IPS-NIHi7 (cell line): ENCODE results near the gene SENP7.
"Not testable (repeated sequence)": the region's sequence is repeated elsewhere in the genome, so short reads cannot be mapped to it uniquely, and the experiment has no call there.

ENCODE experiments used
- DNase-seq: peaks from one replicate; pipeline ENCODE4 v3.0.0; 2012; ENCODE audit warnings: mixed read lengths; ENCODE audit errors: extremely low spot score

The SENP7 gene, protein sequence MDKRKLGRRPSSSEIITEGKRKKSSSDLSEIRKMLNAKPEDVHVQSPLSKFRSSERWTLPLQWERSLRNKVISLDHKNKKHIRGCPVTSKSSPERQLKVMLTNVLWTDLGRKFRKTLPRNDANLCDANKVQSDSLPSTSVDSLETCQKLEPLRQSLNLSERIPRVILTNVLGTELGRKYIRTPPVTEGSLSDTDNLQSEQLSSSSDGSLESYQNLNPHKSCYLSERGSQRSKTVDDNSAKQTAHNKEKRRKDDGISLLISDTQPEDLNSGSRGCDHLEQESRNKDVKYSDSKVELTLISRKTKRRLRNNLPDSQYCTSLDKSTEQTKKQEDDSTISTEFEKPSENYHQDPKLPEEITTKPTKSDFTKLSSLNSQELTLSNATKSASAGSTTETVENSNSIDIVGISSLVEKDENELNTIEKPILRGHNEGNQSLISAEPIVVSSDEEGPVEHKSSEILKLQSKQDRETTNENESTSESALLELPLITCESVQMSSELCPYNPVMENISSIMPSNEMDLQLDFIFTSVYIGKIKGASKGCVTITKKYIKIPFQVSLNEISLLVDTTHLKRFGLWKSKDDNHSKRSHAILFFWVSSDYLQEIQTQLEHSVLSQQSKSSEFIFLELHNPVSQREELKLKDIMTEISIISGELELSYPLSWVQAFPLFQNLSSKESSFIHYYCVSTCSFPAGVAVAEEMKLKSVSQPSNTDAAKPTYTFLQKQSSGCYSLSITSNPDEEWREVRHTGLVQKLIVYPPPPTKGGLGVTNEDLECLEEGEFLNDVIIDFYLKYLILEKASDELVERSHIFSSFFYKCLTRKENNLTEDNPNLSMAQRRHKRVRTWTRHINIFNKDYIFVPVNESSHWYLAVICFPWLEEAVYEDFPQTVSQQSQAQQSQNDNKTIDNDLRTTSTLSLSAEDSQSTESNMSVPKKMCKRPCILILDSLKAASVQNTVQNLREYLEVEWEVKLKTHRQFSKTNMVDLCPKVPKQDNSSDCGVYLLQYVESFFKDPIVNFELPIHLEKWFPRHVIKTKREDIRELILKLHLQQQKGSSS

DNA sequence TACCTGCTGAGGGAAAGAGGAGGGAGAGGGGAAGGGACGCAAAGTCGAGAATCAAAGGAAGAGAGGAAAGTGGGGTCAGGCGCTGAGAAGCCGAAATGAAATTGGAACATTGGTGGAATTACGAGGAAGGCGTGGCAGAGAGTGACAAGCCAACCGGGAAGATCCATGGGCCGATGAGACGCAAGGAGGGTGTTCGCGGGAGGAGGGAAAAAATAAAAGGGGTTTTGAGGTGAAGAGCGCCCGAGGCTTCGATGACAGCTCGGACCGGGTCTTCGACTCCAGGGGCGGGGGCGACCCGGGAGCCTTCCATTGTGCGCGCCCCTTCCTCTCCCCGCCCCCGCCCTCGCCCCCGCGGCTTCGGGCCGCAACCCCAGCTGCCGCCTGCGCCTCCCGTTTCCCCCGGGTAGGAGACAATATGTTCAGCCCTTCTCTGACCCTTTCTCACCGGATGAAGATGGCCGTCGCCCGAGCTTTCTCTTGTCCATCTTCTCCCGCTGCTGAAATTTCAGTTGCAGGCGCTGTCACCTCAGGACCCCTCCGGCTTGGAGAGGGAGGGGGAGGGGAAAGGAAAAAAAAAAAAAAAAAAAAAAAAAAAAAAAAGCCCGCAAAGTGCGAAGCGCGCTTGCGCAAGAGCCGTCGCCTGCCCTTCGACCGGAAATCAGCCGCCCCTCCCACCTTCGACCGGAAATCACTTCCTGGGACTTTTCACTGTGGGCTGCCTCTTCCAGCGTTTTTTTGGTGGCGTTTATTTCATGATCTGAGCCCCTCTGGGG is at the start of gene SENP7:
Gene SENP7 (minus strand): TSS at position 567 of the 773 bp plus-strand sequence. CDS start 82 bp downstream, at position 485.
- peak; percentile 93 for DNase-seq

DNA sequence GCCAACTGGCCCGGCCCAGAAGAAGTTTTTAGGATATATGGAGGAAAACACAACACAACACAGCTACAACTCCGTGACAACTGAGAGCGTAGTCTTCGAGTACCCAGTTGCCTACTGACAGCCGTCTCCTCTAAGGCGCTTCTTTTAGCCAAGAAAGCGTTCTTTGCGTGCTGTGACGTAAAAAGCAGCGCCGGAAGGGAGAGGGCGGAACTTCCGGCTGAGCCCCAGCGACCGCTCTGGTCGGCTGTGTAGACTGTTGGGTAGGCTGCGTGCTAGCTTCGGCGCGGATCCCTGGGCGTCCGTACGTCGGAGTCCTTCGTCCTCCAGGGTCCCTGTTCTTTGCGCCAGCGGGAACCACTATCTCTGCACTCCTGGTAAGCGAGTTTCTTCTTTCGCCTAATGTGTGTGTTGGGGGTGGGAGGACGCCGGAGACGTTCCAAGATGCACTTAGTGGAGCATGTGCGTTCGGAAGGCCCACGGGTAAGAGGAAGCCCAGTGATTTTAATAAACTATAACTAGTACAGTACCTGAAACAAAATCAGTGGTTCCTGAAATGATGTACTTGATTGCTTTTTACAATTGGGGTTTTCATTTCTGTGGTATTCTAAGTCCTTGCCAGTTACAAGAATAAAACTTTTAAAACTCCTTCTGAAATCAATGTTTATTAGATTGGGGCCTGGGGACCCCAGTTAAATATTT is 48.8 kb upstream of the SENP7 start, which contains the start of gene TRMT10C:
Gene TRMT10C (plus strand): TSS at position 239 of the 699 bp plus-strand sequence. CDS start 2,914 bp downstream, outside the sequence.
- DNase-seq: peak; percentile 93

DNA sequence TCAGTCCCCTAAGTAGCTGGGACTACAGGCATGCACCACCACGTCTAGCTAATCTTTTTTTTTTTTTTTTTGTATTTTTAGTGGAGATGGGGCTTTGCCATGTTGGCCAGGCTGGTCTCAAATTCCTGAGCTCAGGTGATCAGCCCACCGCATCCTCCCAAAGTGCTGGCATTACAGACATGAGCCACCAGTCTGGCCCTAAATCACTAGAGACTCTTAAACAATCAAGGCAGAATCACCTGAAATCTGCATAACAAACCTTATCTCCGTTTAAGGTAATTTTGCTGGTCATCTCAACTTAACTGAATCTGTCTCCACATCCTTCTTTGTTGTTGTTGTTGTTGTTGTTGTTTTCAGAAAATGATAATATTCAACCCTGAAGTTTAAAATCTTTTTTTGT is 43.1 kb upstream of the SENP7 start:
- DNase-seq: no peak

DNA sequence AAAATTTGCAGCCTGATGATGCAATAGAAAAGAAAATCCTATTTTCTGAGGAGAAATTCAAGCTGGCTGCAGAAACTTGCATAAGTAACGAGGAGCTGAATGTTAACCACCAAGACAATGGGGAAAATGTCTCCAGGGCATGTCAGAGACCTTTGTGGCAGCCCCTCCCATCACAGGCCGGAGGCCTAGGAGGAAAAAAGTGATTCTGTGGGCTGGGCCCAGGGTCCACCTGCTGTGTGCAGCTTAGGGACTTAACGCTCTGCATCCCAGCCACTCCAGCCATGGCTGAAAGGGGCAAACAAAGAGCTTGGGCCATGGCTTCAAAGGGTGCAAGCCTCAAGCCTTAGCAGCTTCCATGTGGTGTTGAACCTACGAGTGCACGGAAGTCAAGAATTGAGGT is 40.4 kb upstream of the SENP7 start:
- DNase-seq: not testable (repeated sequence)

DNA sequence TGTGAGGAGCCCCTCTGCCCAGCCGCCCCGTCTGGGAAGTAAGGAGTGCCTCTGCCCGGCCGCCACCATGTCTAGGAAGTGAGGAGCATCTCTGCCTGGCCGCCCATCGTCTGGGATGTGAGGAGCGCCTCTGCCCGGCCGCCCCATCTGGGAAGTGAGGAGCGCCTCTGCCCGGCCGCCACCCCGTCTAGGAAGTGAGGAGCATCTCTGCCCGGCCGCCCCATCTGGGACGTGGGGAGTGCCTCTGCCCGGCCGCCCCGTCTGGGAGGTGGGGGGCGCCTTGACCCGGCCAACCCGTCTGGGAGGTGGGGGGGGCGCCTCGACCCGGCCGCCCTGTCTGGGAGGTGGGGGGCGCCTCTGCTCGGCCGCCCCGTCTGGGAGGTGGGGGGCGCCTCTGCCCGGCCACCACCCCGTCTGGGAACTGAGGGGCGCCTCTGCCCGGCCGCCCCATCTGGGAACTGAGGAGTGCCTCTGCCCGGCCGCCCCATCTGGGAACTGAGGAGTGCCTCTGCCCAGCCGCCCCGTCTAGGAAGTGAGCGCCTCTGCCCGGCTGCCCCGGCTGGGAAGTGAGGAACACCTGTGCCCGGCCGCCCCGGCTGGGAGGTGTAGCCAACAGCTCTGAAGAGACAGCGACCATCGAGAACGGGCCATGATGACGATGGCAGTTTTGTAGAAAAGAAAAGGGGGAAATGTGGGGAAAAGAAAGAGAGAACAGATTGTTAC is 38.5 kb upstream of the SENP7 start:
- DNase-seq: not testable (repeated sequence)

DNA sequence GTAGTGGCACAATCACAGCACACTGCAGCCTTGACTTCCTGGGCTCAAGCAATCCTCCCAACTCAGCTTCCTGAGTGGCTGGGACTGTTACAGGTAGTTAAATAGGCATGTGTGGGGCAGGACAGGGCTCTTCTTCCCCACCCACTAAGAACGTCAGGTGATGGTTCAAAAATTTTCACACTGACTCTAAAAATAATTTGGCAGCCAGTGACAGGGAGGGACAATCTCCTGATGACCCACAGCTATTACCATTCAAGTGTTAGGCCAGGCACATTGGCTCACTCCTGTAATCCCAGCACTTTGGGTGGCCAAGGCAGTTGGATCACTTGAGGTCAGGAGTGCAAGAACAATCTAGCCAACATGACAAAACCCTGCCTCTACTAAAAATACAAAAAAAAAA is 36.5 kb upstream of the SENP7 start:
- DNase-seq: no peak

DNA sequence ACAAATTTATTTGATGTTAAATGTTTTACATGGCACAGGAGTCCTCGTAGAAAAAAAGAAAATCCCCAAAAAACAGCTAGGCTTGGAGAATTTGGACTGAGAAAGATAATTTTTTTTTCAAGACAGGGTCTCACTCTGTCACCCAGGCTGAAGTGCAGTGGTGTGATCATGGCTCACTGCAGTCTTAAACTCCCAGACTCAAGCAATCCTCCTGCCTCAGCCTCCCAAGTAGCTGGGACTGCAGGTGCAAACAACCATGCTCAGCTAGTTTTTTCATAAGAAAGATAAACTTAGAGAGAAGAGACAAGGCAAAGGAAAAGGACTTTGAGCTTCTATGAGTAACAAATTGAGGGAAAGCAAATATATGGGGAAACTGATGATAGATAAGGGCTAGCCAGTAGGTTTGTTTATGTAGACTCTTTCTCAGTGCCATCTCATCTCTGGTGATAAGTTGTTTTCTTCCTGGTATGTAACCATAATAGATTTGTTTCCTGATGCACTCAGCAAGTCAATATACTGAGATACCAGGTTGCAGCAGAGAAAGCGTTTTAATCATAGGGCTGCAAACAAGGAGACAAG is 35.6 kb upstream of the SENP7 start:
- DNase-seq: no peak

DNA sequence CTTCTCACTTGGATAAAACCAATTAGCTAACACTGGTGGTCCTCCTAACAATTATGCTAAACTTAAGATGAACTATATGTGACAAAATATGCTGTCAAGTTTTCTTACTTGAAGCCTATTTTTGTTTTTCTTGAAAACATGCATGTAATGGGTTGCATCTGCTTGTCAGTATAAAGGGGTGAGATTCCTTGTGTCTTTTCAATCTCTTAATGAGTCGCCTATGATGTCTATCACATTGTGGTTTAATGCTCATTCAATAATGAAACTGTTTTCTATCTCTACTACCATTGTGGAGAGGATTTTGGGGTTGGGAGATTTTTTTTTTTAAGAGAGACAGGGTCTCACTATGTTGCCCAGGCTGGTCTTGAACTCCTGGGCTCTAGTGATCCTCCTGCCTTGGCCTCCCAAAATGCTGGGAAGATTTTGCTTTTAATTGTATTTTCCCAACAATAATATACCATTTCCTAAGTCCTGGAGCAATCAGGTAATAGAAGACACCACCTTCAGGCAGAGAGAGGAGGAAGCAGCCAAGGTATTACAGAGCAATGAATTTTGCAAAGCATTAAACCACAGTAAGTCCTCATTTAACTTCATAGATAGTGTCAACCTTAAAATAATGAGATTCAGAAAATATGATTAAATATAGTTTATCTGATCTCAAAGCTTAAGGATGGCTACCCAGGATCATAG is 31.3 kb upstream of the SENP7 start:
- no peak for DNase-seq

DNA sequence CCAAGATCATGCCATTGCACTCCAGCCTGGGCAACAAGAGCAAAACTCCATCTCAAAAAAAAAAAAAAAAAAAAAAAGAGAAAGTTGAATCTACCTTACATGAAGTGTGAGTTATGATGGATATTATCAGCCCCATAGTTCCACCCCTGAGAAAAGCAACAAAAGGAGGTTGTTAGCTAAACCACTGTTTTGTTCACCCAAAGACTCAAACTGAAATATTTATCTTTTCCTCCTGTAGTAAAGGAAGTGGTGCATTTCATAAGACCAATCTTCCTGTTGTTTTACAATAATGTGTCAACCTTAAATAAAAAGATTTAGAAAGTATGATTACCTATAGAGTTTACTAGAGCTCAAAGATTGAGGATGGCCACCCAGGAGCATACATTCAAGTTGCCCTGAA is 29.9 kb upstream of the SENP7 start:
- no peak for DNase-seq

DNA sequence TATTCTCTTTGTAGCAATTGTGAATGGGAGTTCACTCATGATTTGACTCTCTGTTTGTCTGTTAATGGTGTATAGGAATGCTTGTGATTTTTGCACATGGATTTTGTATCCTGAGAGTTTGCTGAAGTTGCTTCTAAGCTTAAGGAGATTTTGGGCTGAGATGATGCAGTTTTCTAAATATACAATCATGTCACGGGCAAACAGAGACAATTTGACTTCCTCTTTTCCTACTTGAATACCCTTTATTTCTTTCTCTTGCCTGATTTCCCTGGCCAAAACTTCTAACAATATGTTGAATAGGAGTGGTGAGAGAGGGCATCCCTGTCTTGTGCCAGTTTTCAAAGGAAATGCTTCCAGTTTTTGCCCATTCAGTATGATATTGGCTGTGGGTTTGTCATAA is 23.9 kb upstream of the SENP7 start:
- DNase-seq: not testable (repeated sequence)

DNA sequence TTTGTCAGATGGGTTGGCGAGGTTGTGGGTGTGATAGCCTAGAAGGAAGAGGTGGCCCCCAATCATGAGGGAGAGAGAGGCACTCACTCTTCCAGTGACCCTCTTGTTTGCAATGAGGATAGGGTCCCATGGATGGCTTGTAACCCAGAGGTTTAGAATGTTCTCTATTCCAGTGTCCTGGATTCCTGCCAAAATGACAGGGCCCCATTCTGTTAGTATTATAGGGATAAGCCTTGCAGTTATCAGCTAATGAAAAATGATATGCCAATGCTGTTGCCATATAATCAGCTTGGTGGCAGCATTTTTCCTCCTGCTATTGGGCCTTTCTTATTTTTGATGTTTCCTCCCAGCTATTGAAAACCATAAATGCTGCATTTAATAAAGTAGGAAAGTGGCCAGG is 23.3 kb upstream of the SENP7 start:
- DNase-seq: no peak

DNA sequence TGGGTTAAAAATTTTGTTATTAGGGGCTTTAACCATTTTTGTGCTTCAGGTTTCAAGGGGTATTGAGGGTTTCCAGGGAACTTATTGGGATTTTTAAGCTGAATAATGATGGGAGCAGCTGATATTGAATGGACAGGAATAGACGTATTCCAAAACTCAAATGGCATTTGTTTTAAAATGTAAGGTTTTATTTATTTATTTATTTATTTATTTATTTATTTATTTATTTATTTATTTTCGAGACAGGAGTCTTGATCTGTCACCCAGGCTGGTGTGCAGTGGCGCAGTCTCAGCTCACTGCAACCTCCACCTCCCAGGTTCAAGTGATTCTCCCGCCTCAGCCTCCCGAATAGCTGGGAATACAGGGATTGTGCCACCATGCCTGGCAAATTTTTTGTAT is 22.2 kb upstream of the SENP7 start:
- no peak for DNase-seq

DNA sequence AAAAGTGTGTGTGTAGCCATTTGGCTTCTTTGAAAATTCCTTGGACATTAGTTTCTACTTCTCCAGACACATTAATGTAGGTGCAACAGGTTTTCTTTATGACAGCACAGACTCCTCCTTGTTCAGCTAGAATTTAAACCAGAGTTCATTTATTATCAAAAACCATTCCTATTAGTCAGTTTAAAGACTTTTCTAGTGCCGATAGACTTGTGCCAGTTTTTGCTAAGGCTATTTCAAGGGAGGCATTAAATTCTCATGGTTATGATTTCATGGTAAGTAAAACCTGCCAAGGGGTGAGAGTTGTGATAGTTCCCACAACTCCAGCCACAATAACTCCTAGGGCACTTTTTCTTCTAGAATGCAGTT is 20.6 kb upstream of the SENP7 start:
- no peak for DNase-seq

DNA sequence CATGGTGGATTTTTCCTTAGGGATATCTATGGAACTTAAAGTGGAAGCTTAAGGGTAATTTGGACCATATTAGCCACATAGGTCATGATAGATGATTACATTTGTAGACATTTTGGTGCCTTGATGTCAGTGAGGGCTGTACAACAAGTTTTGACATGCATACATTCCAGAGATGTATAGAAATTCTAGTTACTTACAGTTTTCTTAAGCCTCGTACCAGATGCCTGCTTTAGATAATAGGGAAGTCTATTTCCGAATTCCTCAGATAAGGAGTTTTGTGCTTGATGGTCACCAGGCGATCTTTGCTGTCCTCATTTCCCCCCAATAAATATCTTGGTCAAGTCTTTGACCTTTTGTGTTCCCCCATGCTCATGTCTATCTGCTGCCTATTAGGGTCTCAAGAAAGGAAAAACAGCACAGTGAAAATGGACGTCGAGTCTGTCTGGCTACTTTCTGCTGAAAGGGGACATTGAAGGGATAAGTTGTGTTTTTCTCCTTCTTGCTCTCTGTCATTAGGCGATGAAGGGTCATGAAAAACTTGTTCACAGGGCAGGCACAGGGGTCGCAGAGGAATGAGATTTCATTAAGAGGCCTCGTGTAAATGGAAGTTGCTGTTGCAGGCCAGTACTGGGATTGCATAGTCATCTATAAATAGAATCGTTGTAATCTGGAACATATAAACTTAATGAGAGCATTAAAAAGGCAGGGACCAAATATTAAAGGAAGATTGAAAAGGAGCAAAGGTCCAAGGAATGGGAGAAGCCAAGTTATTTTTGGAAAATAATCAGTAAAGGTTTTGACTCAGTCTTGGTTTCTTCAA is 20.0 kb upstream of the SENP7 start:
- DNase-seq: no peak

DNA sequence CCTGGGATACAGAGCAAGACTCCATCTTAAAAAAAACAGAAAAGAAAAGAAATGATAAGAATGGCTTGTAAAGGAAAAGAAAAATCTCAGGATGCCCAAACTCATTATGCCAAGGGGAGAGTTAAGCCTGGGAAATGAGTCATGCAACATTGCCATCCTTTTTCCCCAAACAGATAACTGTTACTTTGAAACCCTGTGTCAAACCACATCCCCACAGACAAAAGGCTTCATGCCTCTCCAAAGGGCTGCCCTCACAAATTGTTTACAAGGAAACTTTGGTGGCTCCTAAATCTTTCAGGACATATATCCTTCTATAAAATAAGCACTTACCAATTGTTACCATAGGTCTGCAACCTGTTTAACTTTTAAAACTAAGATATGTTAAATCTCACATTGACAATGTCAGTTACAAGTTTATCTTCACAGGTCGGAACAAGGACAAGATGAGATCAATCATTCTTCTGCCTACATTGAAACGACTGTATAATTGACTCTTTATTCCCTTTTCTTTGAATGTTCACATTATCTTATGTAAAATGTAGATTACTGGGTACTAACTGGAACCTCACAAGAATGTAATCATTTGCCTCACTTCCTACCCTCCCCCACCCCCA is 18.6 kb upstream of the SENP7 start:
- DNase-seq: no peak

DNA sequence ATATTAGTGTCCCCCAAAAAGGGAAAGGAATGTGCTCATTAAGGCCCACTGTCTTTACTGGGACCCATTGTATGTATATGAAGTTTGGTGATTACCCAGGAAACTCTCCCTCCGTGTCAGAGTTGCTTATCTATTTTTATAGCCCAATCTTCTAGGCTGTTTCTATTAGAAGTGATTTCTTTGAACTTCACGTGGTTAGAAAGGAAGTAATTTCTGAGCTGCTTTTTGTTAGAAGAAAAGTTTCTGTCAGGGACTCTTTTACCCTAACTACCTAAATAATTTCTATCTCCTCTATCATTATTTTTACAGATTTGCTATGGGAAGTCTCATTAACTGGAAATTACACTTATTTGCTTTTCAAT is 17.7 kb upstream of the SENP7 start:
- no peak for DNase-seq

DNA sequence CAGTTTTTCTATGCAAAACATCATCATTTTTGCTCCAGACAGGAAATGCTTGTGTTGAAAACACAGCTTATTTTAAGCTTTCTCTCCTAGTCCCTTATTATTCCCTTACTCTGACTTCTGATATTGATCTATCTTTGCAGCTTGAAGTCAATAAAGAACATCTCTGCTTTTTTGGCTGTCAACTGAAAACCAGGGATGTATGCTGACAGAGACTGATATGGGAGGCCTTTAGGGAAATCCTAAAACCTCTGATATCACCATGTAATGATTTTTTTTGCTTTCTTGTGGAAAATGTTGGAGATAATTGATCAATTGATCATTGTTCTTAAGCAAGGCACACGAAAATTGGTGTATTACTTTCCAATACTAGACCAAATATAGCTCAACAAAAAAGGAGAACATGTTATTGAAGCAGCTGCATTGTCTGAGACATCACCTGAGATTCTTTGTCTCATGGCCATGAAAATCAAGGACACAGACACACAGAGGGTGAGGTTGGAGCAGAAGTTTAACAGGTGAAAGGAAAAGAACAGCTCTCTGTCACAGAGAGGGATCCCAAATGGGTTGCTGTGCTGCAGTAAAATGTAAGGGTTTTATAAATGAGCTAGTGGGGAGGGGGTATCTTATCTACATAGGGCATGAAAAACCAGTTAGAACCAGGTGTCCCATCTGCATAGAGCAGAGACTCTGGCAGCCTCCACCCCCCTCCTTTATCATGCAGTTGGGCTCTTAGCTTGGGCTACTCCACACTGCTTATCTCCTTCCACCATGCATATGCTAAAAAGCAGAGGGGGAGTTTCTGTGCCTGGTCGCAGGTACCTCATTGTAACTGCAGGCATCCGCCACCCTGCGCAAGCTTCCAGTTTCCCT is 17.0 kb upstream of the SENP7 start:
- peak; percentile 45 for DNase-seq
